Common myeloid progenitor, CD34-positive (primary cell): ENCODE data around the gene TRAIP. TPM values are rescaled to one million over a fixed set of nuclear protein-coding genes. Genes with fewer than 3 reads are reported as not detected.
"Not testable (repeated sequence)": the region's sequence is repeated elsewhere in the genome, so short reads cannot be mapped to it uniquely, and the experiment has no call there.

Experiments used
- CTCF ChIA-PET: fragments of 350-600 bp; sonication (Branson Sonifier 250); formaldehyde crosslinking; loops from one replicate; lab custom pipeline; 2021; ENCODE audit warnings: antibody characterized with exemption; lab: Charles Lee
- POLR2A ChIA-PET: fragments of 350-600 bp; sonication (Branson Sonifier 250); formaldehyde crosslinking; loops from one replicate; lab custom pipeline; 2021; ENCODE audit warnings: antibody characterized with exemption; lab: Charles Lee
- DNase-seq, 3 donors: peaks; one replicate each; pipeline versions ENCODE4 v3.0.0 to v3.0.0-alpha.2; 2013
- H3K27ac ChIP-seq, 2 experiments: 1 replicate in 1 of 2; 2 replicates in 1 of 2; pipeline ENCODE4 v1.7.0; 2013; ENCODE audit warnings: inconsistent platforms in 2 of 2, low read length in 2 of 2, mild to moderate bottlenecking in 2 of 2, low read depth in 1 of 2, moderate library complexity in 1 of 2; ENCODE audit not compliant: severe bottlenecking in 2 of 2, insufficient read depth in 1 of 2, poor library complexity in 1 of 2
- H3K27me3 ChIP-seq, 5 experiments: replicated peaks in 2 of 5; 1 replicate in 3 of 5; 2 replicates in 2 of 5; pipeline versions ENCODE4 v1.6.1 to v1.7.0; 2013; ENCODE audit warnings: low read length in 4 of 5, mild to moderate bottlenecking in 2 of 5, moderate library complexity in 2 of 5, inconsistent platforms in 1 of 5; ENCODE audit not compliant: insufficient read depth in 5 of 5, control insufficient read depth in 4 of 5
- H3K36me3 ChIP-seq, 4 experiments: 1 replicate in 2 of 4; 2 replicates in 2 of 4; pipeline versions ENCODE4 v1.6.1 to v1.7.0; 2013; ENCODE audit warnings: low read length in 3 of 4, control low read depth in 1 of 4, mild to moderate bottlenecking in 1 of 4; ENCODE audit not compliant: control insufficient read depth in 4 of 4, insufficient read depth in 4 of 4
- H3K4me1 ChIP-seq, 4 experiments: 1 replicate in 3 of 4; 2 replicates in 1 of 4; pipeline versions ENCODE4 v1.6.1 to v1.7.1; 2013; ENCODE audit warnings: low read length in 3 of 4, mild to moderate bottlenecking in 3 of 4, control low read depth in 1 of 4, inconsistent platforms in 1 of 4, moderate library complexity in 1 of 4; ENCODE audit not compliant: control insufficient read depth in 4 of 4, insufficient read depth in 4 of 4; ENCODE audit errors: control extremely low read depth in 1 of 4
- H3K4me3 ChIP-seq, 7 experiments: 1 replicate in 4 of 7; 2 replicates in 3 of 7; pipeline versions ENCODE4 v1.5.1 to v1.7.0; 2013; ENCODE audit warnings: mild to moderate bottlenecking in 7 of 7, low read length in 6 of 7, moderate library complexity in 6 of 7, inconsistent platforms in 2 of 7, low read depth in 2 of 7, control low read depth in 1 of 7; ENCODE audit not compliant: insufficient read depth in 4 of 7, control insufficient read depth in 1 of 7; ENCODE audit errors: extremely low read depth in 1 of 7
- H3K9me3 ChIP-seq, 5 experiments: 1 replicate in 4 of 5; 2 replicates in 1 of 5; pipeline versions ENCODE4 v1.6.1 to v1.7.1; 2013; ENCODE audit warnings: low read length in 4 of 5, mild to moderate bottlenecking in 2 of 5, inconsistent platforms in 1 of 5, low read depth in 1 of 5, moderate library complexity in 1 of 5; ENCODE audit not compliant: control insufficient read depth in 4 of 5, insufficient read depth in 2 of 5; ENCODE audit errors: control extremely low read depth in 1 of 5
- WGBS: methylation state at CpG from one replicate; pipeline ENCODE4 v1.1.5; 2013; ENCODE audit not compliant: insufficient coverage; 5-methylcytosine and 5-hydroxymethylcytosine counted together
- polyA plus RNA-seq: library from polyadenylated mRNA; unstranded; fragments of 120-200 nt; gene quantifications from one replicate; pipeline ENCODE4 v1.2.1, GENCODE V29; 2013

The TRAIP gene, protein sequence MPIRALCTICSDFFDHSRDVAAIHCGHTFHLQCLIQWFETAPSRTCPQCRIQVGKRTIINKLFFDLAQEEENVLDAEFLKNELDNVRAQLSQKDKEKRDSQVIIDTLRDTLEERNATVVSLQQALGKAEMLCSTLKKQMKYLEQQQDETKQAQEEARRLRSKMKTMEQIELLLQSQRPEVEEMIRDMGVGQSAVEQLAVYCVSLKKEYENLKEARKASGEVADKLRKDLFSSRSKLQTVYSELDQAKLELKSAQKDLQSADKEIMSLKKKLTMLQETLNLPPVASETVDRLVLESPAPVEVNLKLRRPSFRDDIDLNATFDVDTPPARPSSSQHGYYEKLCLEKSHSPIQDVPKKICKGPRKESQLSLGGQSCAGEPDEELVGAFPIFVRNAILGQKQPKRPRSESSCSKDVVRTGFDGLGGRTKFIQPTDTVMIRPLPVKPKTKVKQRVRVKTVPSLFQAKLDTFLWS
- polyA plus RNA-seq: 3.7 TPM

GRCh38 chr3:49856181-49857005 lies at the start of gene TRAIP:
Gene TRAIP (minus strand): TSS chr3:49856564. CDS start chr3:49856453, 111 bp downstream.
- ChIA-PET CTCF (interaction anchor here (0.9 to 3.3 kb wide), 12 partner anchors 10 to 70 kb away, joined by 3 to 16 read pairs (median 5); partner anchors contain the start of gene IP6K1), POLR2A (no interaction called here)
- DNase-seq: peak; percentile 93 to 96 (median 96)
- peak within 1 kb of the TSS; percentile 68 to 90 (median 76) for H3K4me3 ChIP-seq
- H3K9me3 ChIP-seq: no peaks in the 10 kb centered on the region
- H3K4me1 ChIP-seq: peaks cover 3 to 20% (median 14%) of the 10 kb centered on the region in 4 experiments
- H3K27me3 ChIP-seq: no peaks in the 10 kb centered on the region
- 5% methylated on average over 52 of the region's 52 CpGs for whole genome bisulfite sequencing
- no peaks in the 10 kb centered on the region for H3K36me3 ChIP-seq
- H3K27ac ChIP-seq: peak within 1 kb of the TSS; percentile 10 to 67

DNA sequence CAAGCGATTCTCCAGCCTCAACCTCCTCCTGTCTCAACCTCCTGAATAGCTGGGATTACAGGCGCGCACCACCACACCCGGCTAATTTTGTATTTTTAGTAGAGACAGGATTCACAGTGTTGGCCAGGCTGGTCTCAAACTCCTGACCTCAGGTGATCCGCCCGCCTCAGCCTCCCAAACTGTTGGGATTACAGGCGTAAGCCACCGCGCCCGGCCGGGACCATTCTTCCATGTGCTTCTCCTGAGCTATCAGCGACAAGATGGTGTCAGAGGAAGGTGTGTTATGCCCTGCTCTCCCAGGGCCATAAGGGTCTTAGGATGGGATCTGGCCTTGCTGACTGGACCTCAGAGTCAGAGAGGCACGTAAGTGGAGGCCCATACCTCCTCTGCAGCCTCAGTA lies 48.1 kb upstream of the TRAIP start:
- Histone ChIP-seq H3K4me1 (peaks cover 0 to 22% (median 20%) of the 10 kb centered on the region in 4 experiments), H3K4me3 (peak overlapping the region in 2 of 7 experiments; percentile 70 to 76)
- H3K27me3 ChIP-seq, DNase-seq, H3K27ac ChIP-seq, H3K36me3 ChIP-seq, POLR2A ChIA-PET, H3K9me3 ChIP-seq: not testable (repeated sequence)
- WGBS: 98% methylated on average over 11 of the region's 13 CpGs
- CTCF ChIA-PET: interaction anchor here (1.2 to 4.0 kb wide), 8 partner anchors 39 to 101 kb away, joined by 4 to 26 read pairs (median 7); partner anchors contain the start of genes INKA1 and TRAIP

- Histone ChIP-seq H3K4me1 (peaks cover 0 to 22% (median 20%) of the 10 kb centered on the region in 4 experiments), H3K36me3 (peaks cover 0 to 2% (median under 1%) of the 10 kb centered on the region in 4 experiments), H3K4me3 (peak within 1 kb of the TSS; percentile 20 to 76 (median 65)), H3K27me3 (no peaks in the 10 kb centered on the region), H3K9me3 (no peaks in the 10 kb centered on the region), H3K27ac (no peak within 1 kb of the TSS)
- ChIA-PET POLR2A (no interaction called here), CTCF (interaction anchor here (1.2 to 4.0 kb wide), 5 partner anchors 47 to 101 kb away, joined by 5 to 26 read pairs (median 15); partner anchors contain the start of genes INKA1 and TRAIP)
- DNase-seq: peak; percentile 58 to 77 (median 75)
- WGBS: 51% methylated on average over 46 of the region's 65 CpGs
Observed at GRCh38 chr3:49903451-49904424, 47.4 kb upstream of the TRAIP start, which contains the start of gene MST1R. Gene MST1R (minus strand): TSS chr3:49903873. CDS start chr3:49903609, 264 bp downstream.

DNA sequence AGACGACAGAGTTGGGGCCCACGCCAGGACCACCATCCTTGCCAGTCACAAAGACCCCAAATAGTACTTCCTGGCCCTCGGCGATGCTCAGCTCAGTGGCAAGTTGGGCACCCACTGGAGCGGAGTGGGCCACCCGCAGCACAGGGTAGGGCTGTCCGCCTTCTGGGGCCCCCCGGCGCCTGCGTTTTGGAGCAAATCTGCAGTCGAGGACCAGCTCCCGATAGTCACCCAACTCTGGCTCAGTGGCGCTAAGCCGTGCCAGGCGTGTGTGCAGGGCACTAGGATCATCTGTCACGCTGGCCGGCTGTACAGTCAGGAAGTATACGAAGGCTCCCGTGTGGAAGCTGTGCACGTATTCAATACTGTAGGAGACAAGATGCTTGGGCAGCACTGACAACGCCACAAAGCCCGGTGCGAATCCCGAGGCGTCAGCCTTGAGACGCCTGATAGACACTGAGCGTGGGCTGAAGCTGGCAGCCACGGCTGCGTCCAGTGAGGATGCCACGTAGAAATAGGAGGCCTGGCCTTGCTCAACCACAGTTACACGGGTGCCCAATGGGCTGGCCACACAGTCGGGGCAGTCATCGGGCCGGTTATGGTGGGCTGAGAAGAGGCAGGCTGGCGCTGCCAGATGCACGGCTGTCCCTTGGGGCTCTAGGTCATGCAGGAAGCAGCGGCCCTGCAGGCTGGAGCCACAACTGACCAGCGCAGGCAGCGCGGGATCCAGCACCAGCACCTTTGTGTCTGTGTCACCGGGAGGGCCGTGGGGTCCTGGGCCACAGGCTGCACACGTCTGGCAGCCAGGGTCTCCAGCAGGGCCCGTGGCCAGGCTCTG lies 46.4 kb upstream of the TRAIP start:
- CTCF ChIA-PET: interaction anchor here (0.8 to 4.3 kb wide), 5 partner anchors 20 to 61 kb away, joined by 3 to 26 read pairs (median 7); partner anchors contain the start of gene TRAIP
- DNase-seq: no peak
- Histone ChIP-seq H3K27ac (no peak overlapping the region), H3K36me3 (no peaks in the 10 kb centered on the region), H3K4me3 (no peak overlapping the region), H3K27me3 (no peaks in the 10 kb centered on the region), H3K9me3 (no peaks in the 10 kb centered on the region), H3K4me1 (peaks cover 0 to 22% (median 20%) of the 10 kb centered on the region in 4 experiments)
- POLR2A ChIA-PET: interaction anchor here (1.0 kb wide), 1 partner anchor 64 kb away, joined by 3 read pairs; no protein-coding TSS in a partner anchor
- 97% methylated on average over 42 of the region's 44 CpGs for WGBS

DNA sequence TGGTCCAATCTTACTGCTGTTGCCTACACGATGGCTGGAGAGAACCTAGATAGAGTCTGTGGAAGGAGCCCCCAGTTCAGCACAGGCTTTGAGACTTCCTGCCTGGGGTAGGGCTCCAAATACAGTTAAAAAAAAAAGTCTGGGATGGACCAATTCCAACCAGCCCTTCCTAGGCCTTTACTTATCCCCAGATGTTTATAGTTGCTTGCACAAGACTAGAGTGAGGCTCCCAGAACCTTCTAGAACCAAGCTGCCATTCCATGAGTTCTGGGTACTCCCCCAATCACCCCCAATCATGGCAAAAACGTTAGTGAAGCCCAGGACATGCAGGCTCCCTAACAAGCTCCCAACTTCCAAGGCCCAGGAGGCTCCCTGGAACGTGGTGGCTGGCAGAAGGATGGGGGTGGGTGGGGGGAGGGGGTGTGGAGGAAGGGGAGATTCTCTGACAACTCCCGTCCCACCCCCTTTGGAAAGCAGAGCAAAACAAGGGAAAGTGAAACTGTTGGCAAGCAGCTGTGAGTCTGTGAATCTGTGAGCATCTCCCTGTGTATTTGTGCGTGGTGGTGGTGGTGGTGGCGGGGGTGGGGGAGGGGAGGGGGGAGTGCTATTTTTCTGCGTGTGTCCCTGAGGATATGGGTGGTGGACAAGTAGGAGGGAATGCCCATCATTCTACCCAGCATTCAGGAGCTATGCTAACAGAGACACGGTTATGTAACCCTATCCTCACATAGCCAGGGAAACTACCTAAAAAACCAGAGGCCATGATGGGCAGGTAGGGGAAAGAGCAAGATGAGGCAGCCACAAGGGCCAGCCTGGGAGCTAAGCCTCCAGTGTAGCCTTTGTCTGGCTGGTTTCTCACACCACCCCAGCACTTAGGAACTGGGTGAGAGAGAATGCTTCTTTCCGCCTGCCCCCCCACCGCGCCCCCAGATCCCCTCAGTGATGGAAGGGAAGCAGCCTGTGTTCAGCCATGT lies 45.3 kb upstream of the TRAIP start:
- Histone ChIP-seq H3K9me3 (no peaks in the 10 kb centered on the region), H3K27me3 (no peaks in the 10 kb centered on the region), H3K36me3 (no peaks in the 10 kb centered on the region), H3K27ac (no peak overlapping the region), H3K4me1 (peaks cover 0 to 22% (median 20%) of the 10 kb centered on the region in 4 experiments), H3K4me3 (no peak overlapping the region)
- 85% methylated on average over 4 of the region's 11 CpGs for WGBS
- DNase-seq: peak in 2 of 3 donors; percentile 41 to 44
- CTCF ChIA-PET: interaction anchor here (0.6 to 4.3 kb wide), 15 partner anchors 8 to 91 kb away, joined by 3 to 26 read pairs (median 4); partner anchors contain the start of gene TRAIP
- POLR2A ChIA-PET: interaction anchor here (1.0 kb wide), 1 partner anchor 62 kb away, joined by 3 read pairs; no protein-coding TSS in a partner anchor
